GM23338 (cell line): ENCODE data around the gene LCN6. TPM values are rescaled to one million over a fixed set of nuclear protein-coding genes. Genes with fewer than 3 reads are reported as not detected.

ENCODE experiments used
- ATAC-seq: fragments of 200-7000 bp; cut with Tn5 transposase; 3 replicates; pipeline ENCODE4 v1.9.1; 2020
- DNase-seq: peaks from one replicate; pipeline ENCODE4 v3.0.0-alpha.2; 2015; ENCODE audit warnings: low spot score
- H2AFZ ChIP-seq: fragments of 200-600 bp; sonication (generic); 2 replicates; pipeline ENCODE4 v1.8.0; 2016; ENCODE audit warnings: antibody characterized with exemption, mild to moderate bottlenecking, moderate library complexity
- H3F3A ChIP-seq: fragments of 200-600 bp; sonication (generic); replicated peaks from 2 replicates; pipeline ENCODE4 v1.8.0; 2017; ENCODE audit warnings: antibody characterized with exemption, mixed run types, low read depth
- H3K27ac ChIP-seq: fragments of 200-600 bp; sonication (generic); 2 replicates; pipeline ENCODE4 v1.6.1; 2016; ENCODE audit warnings: low read depth
- H3K27me3 ChIP-seq: fragments of 200-600 bp; sonication (generic); 2 replicates; pipeline ENCODE4 v1.8.0; 2016; ENCODE audit warnings: mild to moderate bottlenecking, mixed run types, moderate library complexity; ENCODE audit not compliant: insufficient read depth
- H3K36me3 ChIP-seq: fragments of 200-600 bp; sonication (generic); 2 replicates; pipeline ENCODE4 v1.8.0; 2016; ENCODE audit warnings: mild to moderate bottlenecking; ENCODE audit not compliant: insufficient read depth
- H3K4me1 ChIP-seq: fragments of 200-600 bp; sonication (generic); 2 replicates; pipeline ENCODE4 v1.8.0; 2016; ENCODE audit warnings: mild to moderate bottlenecking, moderate library complexity; ENCODE audit not compliant: insufficient read depth
- H3K4me2 ChIP-seq: fragments of 200-600 bp; sonication (generic); 2 replicates; pipeline ENCODE4 v1.7.1; 2017; ENCODE audit warnings: mixed run types
- H3K4me3 ChIP-seq: fragments of 200-600 bp; sonication (generic); 2 replicates; pipeline ENCODE4 v1.6.1; 2016; ENCODE audit warnings: mixed run types
- H3K79me2 ChIP-seq: fragments of 200-600 bp; sonication (generic); replicated peaks from 2 replicates; pipeline ENCODE4 v1.8.0; 2017; ENCODE audit warnings: mild to moderate bottlenecking; ENCODE audit not compliant: insufficient read depth
- H3K9me2 ChIP-seq: fragments of 200-600 bp; sonication (generic); 2 replicates; pipeline ENCODE4 v1.8.0; 2017; ENCODE audit not compliant: insufficient read depth
- H4K20me1 ChIP-seq: fragments of 200-600 bp; sonication (generic); replicated peaks from 2 replicates; pipeline ENCODE4 v1.8.0; 2017; ENCODE audit warnings: mild to moderate bottlenecking; ENCODE audit not compliant: insufficient read depth
- H3K27ac Mint-ChIP-seq: 2 replicates; pipeline ENCODE4 v1.8.0; 2020; ENCODE audit warnings: inconsistent platforms, mild to moderate bottlenecking, moderate library complexity, mixed read lengths
- H3K27me3 Mint-ChIP-seq: 3 replicates; pipeline ENCODE4 v1.8.0; 2022; ENCODE audit warnings: low read depth, mild to moderate bottlenecking, moderate library complexity, mixed read lengths, inconsistent platforms; ENCODE audit not compliant: insufficient read depth, poor library complexity
- H3K36me3 Mint-ChIP-seq: 3 replicates; pipeline ENCODE4 v1.8.0; 2021; ENCODE audit warnings: low read depth, mild to moderate bottlenecking, inconsistent platforms, moderate library complexity, mixed read lengths
- H3K4me1 Mint-ChIP-seq: 3 replicates; pipeline ENCODE4 v1.8.0; 2020; ENCODE audit warnings: mild to moderate bottlenecking, inconsistent platforms, mixed read lengths
- H3K4me3 Mint-ChIP-seq: 3 replicates; pipeline ENCODE4 v1.8.0; 2021; ENCODE audit warnings: moderate library complexity, mild to moderate bottlenecking, inconsistent platforms, mixed read lengths
- H3K9me3 Mint-ChIP-seq: 3 replicates; pipeline ENCODE4 v1.8.0; 2020; ENCODE audit warnings: moderate library complexity, mild to moderate bottlenecking, inconsistent platforms, mixed read lengths
- CREB1 ChIP-seq: fragments of 250-450 bp; sonication (Bioruptor Pico); IDR thresholded peaks from 2 replicates; pipeline ENCODE4 v1.5.0; 2020; ENCODE audit warnings: low read depth, mild to moderate bottlenecking, moderate library complexity
- CTCF ChIP-seq, 2 experiments: fragments of 200-600 bp in 1 of 2; sonication (generic) in 1 of 2; conservative IDR thresholded peaks; 2 replicates each; pipeline versions ENCODE4 v1.5.1 to v1.6.1; 2016 to 2017; ENCODE audit warnings: antibody characterized with exemption in 2 of 2, low read depth in 2 of 2, mild to moderate bottlenecking in 2 of 2, moderate library complexity in 1 of 2
- ETS1 ChIP-seq: IDR thresholded peaks from 2 replicates; pipeline ENCODE4 v1.6.1; 2016; ENCODE audit warnings: antibody characterized with exemption
- EZH2 ChIP-seq: fragments of 200-600 bp; sonication (generic); IDR thresholded peaks from one replicate; pipeline ENCODE4 v1.8.0; 2017; ENCODE audit warnings: antibody characterized with exemption, mild to moderate bottlenecking, low read depth; ENCODE audit not compliant: unreplicated experiment
- EZH2phosphoT487 ChIP-seq: fragments of 200-600 bp; sonication (generic); IDR thresholded peaks from one replicate; pipeline ENCODE4 v1.8.1; 2018; ENCODE audit warnings: antibody characterized with exemption; ENCODE audit not compliant: unreplicated experiment
- JUNB ChIP-seq: IDR thresholded peaks from one replicate; pipeline ENCODE4 v1.6.1; 2016; ENCODE audit warnings: antibody characterized with exemption; ENCODE audit not compliant: unreplicated experiment
- NANOG ChIP-seq: IDR thresholded peaks from 2 replicates; pipeline ENCODE4 v1.6.1; 2016; ENCODE audit warnings: antibody characterized with exemption, borderline replicate concordance
- POLR2AphosphoS5 ChIP-seq: IDR thresholded peaks from 2 replicates; pipeline ENCODE4 v1.6.1; 2016; ENCODE audit warnings: antibody characterized with exemption, low read depth
- STAT1 ChIP-seq: IDR thresholded peaks from one replicate; pipeline ENCODE4 v1.6.1; 2016; ENCODE audit warnings: antibody characterized with exemption; ENCODE audit not compliant: unreplicated experiment
- ZNF114 ChIP-seq: fragments of 250-450 bp; sonication (Bioruptor Pico); IDR thresholded peaks from 2 replicates; pipeline ENCODE4 v1.5.0; 2020; ENCODE audit warnings: mild to moderate bottlenecking, moderate library complexity
- ZNF331 ChIP-seq: fragments of 250-450 bp; sonication (Bioruptor Pico); IDR thresholded peaks from 2 replicates; pipeline ENCODE4 v1.5.0; 2020; ENCODE audit warnings: low read depth, mild to moderate bottlenecking, moderate library complexity
- ZNF462 ChIP-seq: fragments of 250-450 bp; sonication (Bioruptor Pico); IDR thresholded peaks from 2 replicates; pipeline ENCODE4 v1.5.0; 2020; ENCODE audit warnings: mild to moderate bottlenecking, moderate library complexity
- polyA plus RNA-seq: library from polyadenylated mRNA; unstranded; fragments of >200 nt; fragmentation: Nextera tagmentation; extraction: Ambion mirVana; gene quantifications from 2 replicates; pipeline ENCODE4 v1.2.1, GENCODE V29; 2016
- total RNA-seq: library from RNA; depleted of rRNA; stranded (reverse); fragments of >200 nt; shearing (Covaris generic); gene quantifications from 2 replicates; pipeline ENCODE4 v1.2.3, GENCODE V29; 2014

Gene LCN6
- total and polyA plus RNA-seq, 2 experiments from 2014 or later, result not detected

- TF ChIP-seq ZNF114 (CRISPR knock-in tag), result no peak
- TF ChIP-seq EZH2phosphoT487, result no peak
- TF ChIP-seq NANOG, result no peak
- no peak for TF ChIP-seq ETS1
- TF ChIP-seq ZNF462 (CRISPR knock-in tag), result no peak
Measured at GRCh38 chr9:136695435-136695895, 52.9 kb downstream of the LCN6 start (continued).

DNA sequence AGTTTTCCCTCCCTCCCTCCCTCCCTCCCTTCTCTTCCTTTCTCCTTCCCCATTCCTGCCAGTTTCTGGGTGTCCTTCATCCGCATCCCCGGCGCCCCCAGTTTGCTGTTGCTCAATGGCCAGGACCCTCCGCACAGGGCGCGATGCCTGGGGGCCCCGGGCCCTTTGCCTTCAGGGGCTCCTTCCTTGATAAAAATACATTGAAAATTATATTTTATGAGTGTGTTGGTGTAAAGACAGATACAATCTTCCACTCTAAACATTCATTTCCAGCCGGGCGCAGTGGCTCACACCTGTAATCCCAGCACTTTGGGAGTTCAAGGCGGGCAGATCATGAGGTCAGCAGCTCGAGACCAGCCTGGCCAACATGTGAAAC, 53.5 kb downstream of the LCN6 start:
- no peaks in the 10 kb centered on the region for H3K9me3 Mint-ChIP-seq
- H4K20me1 ChIP-seq, result no peaks in the 10 kb centered on the region
- no peak overlapping the region for H3K27ac ChIP-seq
- H2AFZ ChIP-seq, result no peak overlapping the region
- H3K27ac Mint-ChIP-seq, result no peak overlapping the region
- no peaks in the 10 kb centered on the region for H3K36me3 ChIP-seq
- no peaks in the 10 kb centered on the region for H3K27me3 ChIP-seq
- H3K9me2 ChIP-seq, result no peaks in the 10 kb centered on the region
- no peak overlapping the region for H3K4me3 Mint-ChIP-seq
- ATAC-seq (no peak), DNase-seq (no peak)
- no peaks in the 10 kb centered on the region for H3F3A ChIP-seq
- H3K4me2 ChIP-seq, result no peak overlapping the region
- peaks cover 12% of the 10 kb centered on the region for H3K27me3 Mint-ChIP-seq
- H3K4me1 Mint-ChIP-seq, result peaks cover 8% of the 10 kb centered on the region
- H3K36me3 Mint-ChIP-seq, result no peaks in the 10 kb centered on the region
- H3K4me1 ChIP-seq, result no peaks in the 10 kb centered on the region; the same call in 1 of the 2 replicates
- no peaks in the 10 kb centered on the region for H3K79me2 ChIP-seq
- no peak overlapping the region for H3K4me3 ChIP-seq
- TF ChIP-seq ZNF114 (CRISPR knock-in tag) (no peak), CREB1 (CRISPR knock-in tag) (no peak), NANOG (no peak), EZH2 (no peak), ZNF331 (CRISPR knock-in tag) (no peak), JUNB (no peak), ETS1 (no peak), POLR2AphosphoS5 (no peak), CTCF (conservative IDR thresholded peaks at IDR 0.05; ENCODE audit: low read depth in 2 of 2) (no peak), STAT1 (no peak), EZH2phosphoT487 (no peak)
